ENCODE results near the gene TATDN3.

Gene TATDN3

DNA sequence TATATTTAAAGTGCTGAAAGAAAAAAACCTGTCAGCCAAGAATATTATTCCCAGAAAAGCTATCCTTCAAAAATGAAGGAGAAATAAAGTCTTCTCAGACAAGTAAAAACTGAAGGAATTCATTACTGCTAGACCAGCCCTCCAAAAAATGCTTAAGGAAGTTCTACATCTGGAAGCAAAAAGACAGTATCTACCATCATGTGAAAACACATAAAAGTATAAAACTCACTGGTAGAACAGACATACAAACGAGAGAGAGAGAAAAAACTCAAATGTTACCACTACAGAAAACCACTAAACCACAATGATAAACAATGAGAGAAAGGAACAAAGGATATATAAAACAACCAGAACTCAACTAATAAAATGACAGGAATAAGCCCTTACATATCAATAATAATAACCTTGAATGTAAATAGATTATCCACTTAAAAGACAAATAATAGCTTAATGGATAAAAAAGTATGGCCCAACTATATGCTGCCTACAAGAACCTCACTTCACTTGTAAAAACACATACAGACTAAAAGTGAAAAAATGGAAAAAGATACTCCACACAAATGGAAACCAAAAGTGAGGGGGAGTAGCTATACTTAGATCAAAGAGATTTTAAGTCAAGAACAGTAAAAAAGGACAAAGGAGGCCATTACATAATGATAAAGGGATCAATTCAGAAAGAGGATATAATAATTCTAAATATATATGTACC lies 22.1 kb upstream of the TATDN3 start:
- H3K27me3 ChIP-seq: no peaks in the 10 kb centered on the region
- intact Hi-C loops (cut with DNase I; ENCODE audit: low total_unique reads): no loop called here
- H3K9me3 ChIP-seq: peaks cover 0 to 22% (median 17%) of the 10 kb centered on the region in 3 donors
- peaks cover 12 to 19% (median 17%) of the 10 kb centered on the region in 3 donors for H3K36me3 ChIP-seq
- no peak overlapping the region for H3K4me3 ChIP-seq
- no peak overlapping the region for H3K27ac ChIP-seq
- TF ChIP-seq CTCF (IDR thresholded peaks at IDR 0.05): no peak
- H3K4me1 ChIP-seq: no peaks in the 10 kb centered on the region
- no peak for DNase-seq

GRCh38 chr1:212771341-212771740 lies 20.4 kb upstream of the TATDN3 start:
- DNase-seq: no peak
- Histone ChIP-seq H3K9me3 (peaks cover 0 to 22% (median 17%) of the 10 kb centered on the region in 3 donors), H3K36me3 (peaks cover 12 to 14% (median 12%) of the 10 kb centered on the region in 3 donors), H3K4me3 (no peak overlapping the region), H3K27me3 (no peaks in the 10 kb centered on the region), H3K27ac (no peak overlapping the region), H3K4me1 (no peaks in the 10 kb centered on the region)
- intact Hi-C loops (cut with DNase I; ENCODE audit: low total_unique reads): no loop called here
- no peak for TF ChIP-seq CTCF (IDR thresholded peaks at IDR 0.05)

GRCh38 chr1:212773011-212773410 lies 18.7 kb upstream of the TATDN3 start:
- TF ChIP-seq CTCF (IDR thresholded peaks at IDR 0.05): no peak
- Histone ChIP-seq H3K9me3 (peaks cover 0 to 22% (median 17%) of the 10 kb centered on the region in 3 donors), H3K36me3 (peaks cover 12 to 20% (median 12%) of the 10 kb centered on the region in 3 donors), H3K4me1 (no peaks in the 10 kb centered on the region), H3K27ac (no peak overlapping the region), H3K27me3 (no peaks in the 10 kb centered on the region), H3K4me3 (no peak overlapping the region)
- no peak for DNase-seq
- intact Hi-C loops (cut with DNase I; ENCODE audit: low total_unique reads): no loop called here

GRCh38 chr1:212774584-212774983 lies 17.1 kb upstream of the TATDN3 start:
- intact Hi-C loops (cut with DNase I; ENCODE audit: low total_unique reads): no loop called here
- H3K27me3 ChIP-seq: no peaks in the 10 kb centered on the region
- no peak for DNase-seq
- peaks cover 0 to 10% (median 2%) of the 10 kb centered on the region in 3 donors for H3K9me3 ChIP-seq
- no peak overlapping the region for H3K27ac ChIP-seq
- H3K36me3 ChIP-seq: peaks cover 0 to 14% (median 5%) of the 10 kb centered on the region in 3 donors
- no peaks in the 10 kb centered on the region for H3K4me1 ChIP-seq
- H3K4me3 ChIP-seq: no peak overlapping the region
- TF ChIP-seq CTCF (IDR thresholded peaks at IDR 0.05): no peak

DNA sequence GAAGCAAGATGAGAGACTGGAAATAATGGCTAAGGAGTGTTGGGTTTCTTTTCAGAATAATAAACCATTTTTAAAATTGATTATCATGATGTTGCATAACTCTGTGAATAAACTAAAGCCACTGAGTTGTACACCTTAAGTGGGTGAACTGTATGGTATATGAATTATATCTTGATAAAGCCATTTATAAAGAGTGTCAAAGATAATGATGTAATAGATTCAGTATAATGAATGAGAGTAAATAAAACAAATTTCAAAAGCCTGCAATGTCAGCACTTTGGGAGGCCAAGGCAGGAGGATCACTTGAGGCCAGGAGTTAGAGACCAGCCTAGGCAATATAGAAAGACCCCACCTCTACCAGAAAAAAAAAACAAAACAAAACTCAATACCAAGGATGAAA lies 16.5 kb upstream of the TATDN3 start:
- Histone ChIP-seq H3K9me3 (peaks cover 0 to 8% (median 0%) of the 10 kb centered on the region in 3 donors), H3K27me3 (no peaks in the 10 kb centered on the region), H3K4me3 (no peak overlapping the region), H3K36me3 (peaks cover 0 to 14% (median 5%) of the 10 kb centered on the region in 3 donors), H3K27ac (no peak overlapping the region), H3K4me1 (no peaks in the 10 kb centered on the region)
- intact Hi-C loops (cut with DNase I; ENCODE audit: low total_unique reads): no loop called here
- no peak for TF ChIP-seq CTCF (IDR thresholded peaks at IDR 0.05)
- DNase-seq: no peak

Data from tibial artery (tissue), 4 donors.